D721Med (cell line): ENCODE data around the gene PHLPP1.
"Not testable (repeated sequence)": the region's sequence is repeated elsewhere in the genome, so short reads cannot be mapped to it uniquely, and the experiment has no call there.

ENCODE experiments used
- DNase-seq: peaks from one replicate; pipeline ENCODE4 v3.0.0; 2011; ENCODE audit warnings: low spot score; ENCODE audit not compliant: insufficient read length
- FAIRE-seq: peaks from 2 replicates; lab custom pipeline; 2011; peaks lifted over from hg19 to GRCh38; lab: Jason Lieb, UNC
- TF ChIP-seq, protein P1 (sequence below): IDR thresholded peaks from 2 replicates; pipeline ENCODE4 v1.5.1; 2012; ENCODE audit warnings: mild to moderate bottlenecking, control low read depth; ENCODE audit not compliant: insufficient read depth; ENCODE audit errors: missing control alignments

The PHLPP1 gene

DNA sequence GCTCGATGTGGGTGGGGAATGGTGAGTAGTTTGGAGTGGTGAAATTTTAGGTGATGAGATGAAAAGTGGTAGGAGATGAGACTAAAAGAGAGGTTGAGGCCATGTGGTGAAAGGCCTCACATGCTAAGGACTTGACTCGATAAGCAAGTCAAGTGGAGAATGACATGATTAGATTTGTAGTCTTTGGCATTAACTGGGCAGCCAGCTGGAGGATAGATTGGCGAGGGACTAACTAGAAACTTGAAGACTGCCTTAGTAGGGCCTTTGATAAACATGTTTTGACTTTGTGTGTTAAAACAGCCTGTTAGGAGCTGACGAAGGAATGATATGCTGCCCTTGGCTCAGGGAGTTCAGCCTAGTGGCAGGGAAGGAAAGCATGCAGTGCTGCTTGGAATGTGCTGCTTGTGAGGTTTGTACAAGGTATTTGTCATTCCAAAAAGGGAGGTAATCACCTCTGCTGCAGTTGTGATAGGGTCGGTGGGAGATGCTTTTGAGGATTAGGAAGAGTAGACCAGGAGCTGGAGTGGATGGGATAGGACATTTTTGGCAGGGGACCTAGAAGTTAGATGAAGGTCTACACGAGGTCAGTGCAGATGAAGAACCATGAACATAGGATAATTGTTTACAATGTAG is 22.0 kb downstream of the PHLPP1 start:
- DNase-seq (no peak), FAIRE-seq (no peak)
- TF ChIP-seq, protein P1, sequence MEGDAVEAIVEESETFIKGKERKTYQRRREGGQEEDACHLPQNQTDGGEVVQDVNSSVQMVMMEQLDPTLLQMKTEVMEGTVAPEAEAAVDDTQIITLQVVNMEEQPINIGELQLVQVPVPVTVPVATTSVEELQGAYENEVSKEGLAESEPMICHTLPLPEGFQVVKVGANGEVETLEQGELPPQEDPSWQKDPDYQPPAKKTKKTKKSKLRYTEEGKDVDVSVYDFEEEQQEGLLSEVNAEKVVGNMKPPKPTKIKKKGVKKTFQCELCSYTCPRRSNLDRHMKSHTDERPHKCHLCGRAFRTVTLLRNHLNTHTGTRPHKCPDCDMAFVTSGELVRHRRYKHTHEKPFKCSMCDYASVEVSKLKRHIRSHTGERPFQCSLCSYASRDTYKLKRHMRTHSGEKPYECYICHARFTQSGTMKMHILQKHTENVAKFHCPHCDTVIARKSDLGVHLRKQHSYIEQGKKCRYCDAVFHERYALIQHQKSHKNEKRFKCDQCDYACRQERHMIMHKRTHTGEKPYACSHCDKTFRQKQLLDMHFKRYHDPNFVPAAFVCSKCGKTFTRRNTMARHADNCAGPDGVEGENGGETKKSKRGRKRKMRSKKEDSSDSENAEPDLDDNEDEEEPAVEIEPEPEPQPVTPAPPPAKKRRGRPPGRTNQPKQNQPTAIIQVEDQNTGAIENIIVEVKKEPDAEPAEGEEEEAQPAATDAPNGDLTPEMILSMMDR: no peak

DNA sequence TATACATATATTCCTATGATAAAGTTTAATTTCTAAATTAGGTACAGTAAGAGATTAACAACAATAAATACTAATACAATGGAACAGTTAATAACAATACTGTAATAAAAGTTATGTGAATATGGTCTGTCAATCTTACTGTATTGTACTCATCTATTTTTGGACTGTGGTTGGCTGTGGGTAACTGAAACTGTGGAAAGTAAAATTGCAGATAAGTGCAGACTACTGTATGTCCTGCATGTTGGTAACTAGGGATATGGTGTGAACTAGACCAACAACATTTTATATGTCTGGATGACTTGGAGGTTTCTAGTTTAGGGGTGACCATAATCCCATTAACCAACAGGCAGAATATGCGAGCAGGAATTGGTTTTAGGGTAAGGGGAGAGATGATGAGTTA is 23.3 kb downstream of the PHLPP1 start:
- DNase-seq (no peak), FAIRE-seq (no peak)
- TF ChIP-seq, protein P1: no peak

DNA sequence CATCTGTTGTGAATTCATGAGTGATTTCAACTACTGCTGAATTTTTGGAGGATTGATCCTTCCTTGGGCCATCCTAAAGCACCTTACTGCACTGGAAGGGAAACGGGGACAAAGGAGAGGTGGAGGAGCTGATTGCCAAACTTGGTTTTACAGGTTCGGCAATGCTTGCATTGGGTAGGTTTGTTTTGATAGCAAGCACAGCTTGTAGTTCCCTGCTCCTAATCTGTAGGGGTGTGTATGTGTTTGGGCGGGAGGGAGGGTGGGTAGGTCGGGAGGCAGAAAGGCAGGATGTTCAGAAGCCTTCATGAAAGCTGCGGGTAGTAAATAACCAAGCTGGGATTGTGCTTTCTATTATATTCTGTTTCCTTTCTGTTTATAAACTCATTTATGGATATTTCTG is 24.6 kb downstream of the PHLPP1 start:
- FAIRE-seq (no peak), DNase-seq (no peak)
- TF ChIP-seq, protein P1: no peak

DNA sequence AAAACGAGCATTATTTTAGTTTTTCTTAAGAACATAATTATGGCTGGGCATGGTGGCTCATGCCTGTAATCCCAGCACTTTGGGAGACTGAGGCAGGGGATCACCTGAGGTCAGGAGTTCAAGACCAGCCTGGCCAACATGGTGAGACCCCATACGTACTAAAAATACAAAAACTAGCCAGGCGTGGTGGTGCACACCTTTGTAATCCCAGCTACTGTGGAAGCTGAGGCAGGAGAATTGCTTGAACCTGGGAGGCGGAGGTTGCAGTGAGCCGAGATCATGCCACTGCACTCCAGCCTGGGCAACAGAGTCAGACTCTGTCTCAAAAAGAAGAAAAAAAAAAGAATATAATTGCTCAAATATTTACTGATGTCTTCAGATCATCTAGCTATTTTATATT is 25.3 kb downstream of the PHLPP1 start:
- not testable (repeated sequence) for DNase-seq, FAIRE-seq

DNA sequence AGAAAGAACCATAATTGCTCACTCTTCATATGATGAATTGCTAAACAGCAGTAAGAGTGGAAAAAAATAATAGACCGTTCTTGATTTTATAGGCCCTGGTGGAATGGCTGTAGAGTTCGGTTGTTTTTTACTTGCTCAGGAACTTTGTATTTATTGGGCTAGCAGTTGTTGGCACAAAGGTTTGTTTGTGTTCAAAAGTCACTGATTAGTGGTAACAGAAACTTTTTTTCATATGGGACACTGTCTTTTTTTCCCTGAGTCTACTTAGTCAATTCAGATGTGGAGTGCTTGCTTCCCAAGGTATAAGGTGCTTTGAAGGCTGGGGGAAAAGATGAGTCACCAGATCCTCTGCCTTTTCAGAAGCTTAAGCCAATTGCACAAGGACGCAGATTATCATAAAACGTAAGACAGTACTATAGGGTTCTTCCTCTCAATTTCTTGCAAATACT is 25.8 kb downstream of the PHLPP1 start:
- TF ChIP-seq, protein P1: no peak
- FAIRE-seq (peak; percentile 99), DNase-seq (no peak)

- no peak for FAIRE-seq
- TF ChIP-seq, protein P1: no peak
- no peak for DNase-seq
These were observed 26.2 kb downstream of the PHLPP1 start for GRCh38 chr18:62741584-62741983.

DNA sequence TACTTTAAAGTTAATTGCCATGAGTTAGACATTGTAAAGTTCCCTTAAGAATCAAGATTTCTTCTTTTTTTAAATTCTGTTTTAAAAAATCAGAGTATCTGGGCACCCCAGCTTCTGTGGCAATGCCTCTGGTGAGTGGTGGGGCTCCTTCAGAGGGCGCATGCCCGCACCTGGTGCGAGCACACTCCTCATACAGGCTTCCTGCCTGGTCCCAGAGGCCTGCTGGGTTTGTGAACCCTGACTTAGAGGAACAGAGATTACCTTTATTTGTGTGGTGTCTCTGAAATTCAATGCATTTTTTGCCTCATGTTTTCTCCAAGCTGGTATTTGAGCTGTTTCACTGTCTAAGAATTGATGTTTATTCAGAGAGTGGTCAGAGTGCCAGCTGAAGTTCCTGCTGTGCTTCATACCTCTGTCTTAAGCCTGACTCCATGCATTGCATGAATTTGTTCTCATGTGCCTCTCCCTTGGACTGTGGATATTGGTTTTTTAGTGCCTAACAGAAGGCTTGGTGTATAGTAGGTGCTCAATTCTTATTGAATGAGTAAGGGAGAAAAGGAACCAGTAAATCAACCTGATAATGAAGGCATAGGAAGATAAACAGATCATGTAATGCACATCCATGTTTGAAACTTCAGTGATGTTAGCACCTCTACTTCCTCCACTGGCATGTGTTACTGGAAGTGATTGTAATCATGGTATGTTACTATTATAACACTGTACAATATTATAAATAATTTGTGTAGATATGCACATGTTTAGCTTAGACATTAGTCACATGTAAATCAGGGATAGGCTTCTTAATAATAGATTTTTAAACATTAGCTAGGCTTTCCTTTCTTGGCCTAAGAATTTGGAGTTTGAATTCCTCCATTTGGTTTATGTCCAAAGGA is 29.0 kb downstream of the PHLPP1 start:
- DNase-seq: no peak
- FAIRE-seq: peak; percentile 100
- TF ChIP-seq, protein P1: no peak
